ENCODE results near the gene SLC35F3.

DNA sequence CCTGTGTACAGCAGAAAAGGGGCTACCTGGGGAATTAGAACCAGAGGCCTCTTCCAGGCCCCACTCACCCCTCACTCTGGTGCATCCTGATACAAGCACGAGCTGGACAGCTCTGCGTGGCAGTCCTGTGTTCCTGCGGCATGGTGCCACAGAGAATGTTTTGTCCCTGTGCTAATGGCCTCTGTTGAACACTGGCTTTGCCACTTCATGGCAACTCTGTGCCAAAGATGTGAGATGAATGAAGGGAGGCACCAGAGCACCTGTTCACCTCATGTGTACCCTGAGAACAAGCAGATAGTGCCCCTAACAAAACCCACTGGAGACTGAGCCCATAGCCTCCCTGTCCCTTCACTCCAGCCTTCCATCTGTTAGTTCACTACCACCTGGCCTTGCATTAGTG is 269.5 kb downstream of the SLC35F3 start:
- TF ChIP-seq, protein P1, sequence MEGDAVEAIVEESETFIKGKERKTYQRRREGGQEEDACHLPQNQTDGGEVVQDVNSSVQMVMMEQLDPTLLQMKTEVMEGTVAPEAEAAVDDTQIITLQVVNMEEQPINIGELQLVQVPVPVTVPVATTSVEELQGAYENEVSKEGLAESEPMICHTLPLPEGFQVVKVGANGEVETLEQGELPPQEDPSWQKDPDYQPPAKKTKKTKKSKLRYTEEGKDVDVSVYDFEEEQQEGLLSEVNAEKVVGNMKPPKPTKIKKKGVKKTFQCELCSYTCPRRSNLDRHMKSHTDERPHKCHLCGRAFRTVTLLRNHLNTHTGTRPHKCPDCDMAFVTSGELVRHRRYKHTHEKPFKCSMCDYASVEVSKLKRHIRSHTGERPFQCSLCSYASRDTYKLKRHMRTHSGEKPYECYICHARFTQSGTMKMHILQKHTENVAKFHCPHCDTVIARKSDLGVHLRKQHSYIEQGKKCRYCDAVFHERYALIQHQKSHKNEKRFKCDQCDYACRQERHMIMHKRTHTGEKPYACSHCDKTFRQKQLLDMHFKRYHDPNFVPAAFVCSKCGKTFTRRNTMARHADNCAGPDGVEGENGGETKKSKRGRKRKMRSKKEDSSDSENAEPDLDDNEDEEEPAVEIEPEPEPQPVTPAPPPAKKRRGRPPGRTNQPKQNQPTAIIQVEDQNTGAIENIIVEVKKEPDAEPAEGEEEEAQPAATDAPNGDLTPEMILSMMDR (conservative IDR thresholded peaks at IDR 0.05; ENCODE audit: low read length): no peak
- no peak for TF ChIP-seq EZH2phosphoT487 (IDR thresholded peaks at IDR 0.05; ENCODE audit: borderline replicate concordance, low read depth, low read length)
